ENCODE results near the gene GFRA1.

Gene GFRA1

DNA sequence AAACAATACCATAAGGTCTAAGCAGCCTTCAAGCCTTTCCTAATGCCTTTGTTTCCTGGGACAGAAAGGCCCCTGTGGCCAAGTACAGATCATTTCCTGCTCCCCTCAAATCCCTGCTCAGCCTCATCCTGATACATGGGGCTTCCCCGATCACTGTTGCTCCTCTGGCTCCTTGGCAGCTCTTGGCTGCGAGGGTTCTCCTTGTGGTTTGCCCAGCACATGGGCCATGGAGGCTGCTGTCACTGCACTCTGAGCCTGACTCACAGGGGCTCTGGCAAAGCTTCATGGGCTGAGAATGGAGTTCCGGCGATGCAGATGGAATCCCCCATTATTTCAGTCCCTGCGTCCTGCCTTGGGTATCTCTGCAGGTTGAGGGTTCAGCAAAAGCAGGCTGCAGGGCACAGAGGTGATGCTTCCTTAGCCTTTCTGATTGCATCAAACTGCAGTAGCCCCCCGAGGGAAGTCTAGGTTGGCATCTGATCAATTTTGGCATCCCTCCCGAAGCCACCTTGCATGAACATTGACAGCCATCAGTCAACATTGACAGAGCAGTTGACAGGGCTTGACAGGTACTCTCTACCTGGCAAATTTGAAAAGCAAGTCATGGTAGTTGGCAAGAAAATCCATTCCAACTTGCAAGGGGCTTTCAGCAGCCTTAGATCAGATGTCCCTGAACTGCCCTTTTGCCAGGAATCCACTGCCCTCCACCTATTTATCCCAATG lies 168.6 kb downstream of the GFRA1 start:
- intact Hi-C loops (cut with micrococcal nuclease) = no loop called here

DNA sequence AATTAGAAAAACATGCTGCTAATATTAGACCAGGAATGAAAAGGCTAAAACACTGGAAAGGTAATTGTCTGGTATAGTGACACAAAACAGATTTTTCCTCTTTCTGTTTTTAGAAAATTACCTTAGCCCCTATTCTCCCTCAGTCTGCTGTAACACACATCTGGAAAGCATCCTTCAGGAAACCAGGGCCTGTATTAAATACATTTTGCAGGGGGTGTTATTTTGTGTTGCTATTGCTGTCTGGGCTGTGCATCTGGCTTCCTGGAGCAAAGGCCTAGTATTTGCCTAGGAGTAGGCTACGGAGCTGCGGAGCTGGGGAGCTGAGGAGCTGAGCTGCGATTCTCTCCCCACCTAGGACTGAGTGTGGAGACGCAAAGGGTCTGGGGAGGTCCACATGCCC lies 169.3 kb downstream of the GFRA1 start:
- H3K27ac Mint-ChIP-seq = no peak overlapping the region
- no peaks in the 10 kb centered on the region for H3K36me3 Mint-ChIP-seq (ENCODE audit: low read depth)
- no peaks in the 10 kb centered on the region for H3K27me3 Mint-ChIP-seq
- H3K9me3 Mint-ChIP-seq = no peaks in the 10 kb centered on the region
- H3K4me1 Mint-ChIP-seq (ENCODE audit: low read depth) = no peaks in the 10 kb centered on the region
- H3K4me3 Mint-ChIP-seq = no peak overlapping the region
- intact Hi-C loops (cut with micrococcal nuclease) = no loop called here

More for the DNA sequence above, 168.6 kb downstream of the GFRA1 start:
- no peaks in the 10 kb centered on the region for H3K4me1 Mint-ChIP-seq (ENCODE audit: low read depth)
- no peaks in the 10 kb centered on the region for H3K9me3 Mint-ChIP-seq
- H3K4me3 Mint-ChIP-seq = no peak overlapping the region
- no peaks in the 10 kb centered on the region for H3K27me3 Mint-ChIP-seq
- no peaks in the 10 kb centered on the region for H3K36me3 Mint-ChIP-seq (ENCODE audit: low read depth)
- H3K27ac Mint-ChIP-seq = no peak overlapping the region

- Mint-ChIP-seq H3K27me3 (no peaks in the 10 kb centered on the region), H3K4me3 (no peak overlapping the region), H3K4me1 (ENCODE audit: low read depth) (no peaks in the 10 kb centered on the region), H3K27ac (no peak overlapping the region), H3K9me3 (no peaks in the 10 kb centered on the region), H3K36me3 (ENCODE audit: low read depth) (no peaks in the 10 kb centered on the region)
- intact Hi-C loops (cut with micrococcal nuclease) = no loop called here
Measured at GRCh38 chr10:116101616-116102315, 171.2 kb downstream of the GFRA1 start.

DNA sequence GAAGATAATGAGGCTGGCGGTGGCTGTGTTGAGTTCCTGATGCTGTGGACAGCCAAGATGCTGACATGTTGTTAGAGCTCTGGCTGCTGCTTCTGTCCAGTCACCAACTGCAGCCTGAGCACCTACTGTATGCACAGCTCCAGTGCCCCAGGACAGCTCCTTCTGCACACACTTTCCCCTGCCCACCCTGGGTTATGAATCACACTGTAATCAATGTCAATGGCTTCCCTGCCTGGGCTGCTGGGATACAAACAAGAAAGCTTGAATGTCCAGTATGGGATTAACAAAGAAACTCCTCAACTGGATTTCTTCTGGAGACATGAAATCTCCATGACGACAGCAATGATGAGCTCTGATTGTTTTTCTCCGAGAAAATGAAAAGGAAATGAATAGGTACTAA lies 172.0 kb downstream of the GFRA1 start:
- H3K27ac Mint-ChIP-seq = no peak overlapping the region
- no peak overlapping the region for H3K4me3 Mint-ChIP-seq
- H3K27me3 Mint-ChIP-seq = no peaks in the 10 kb centered on the region
- no peaks in the 10 kb centered on the region for H3K36me3 Mint-ChIP-seq (ENCODE audit: low read depth)
- H3K4me1 Mint-ChIP-seq (ENCODE audit: low read depth) = no peaks in the 10 kb centered on the region
- intact Hi-C loops (cut with micrococcal nuclease) = no loop called here
- H3K9me3 Mint-ChIP-seq = no peaks in the 10 kb centered on the region

DNA sequence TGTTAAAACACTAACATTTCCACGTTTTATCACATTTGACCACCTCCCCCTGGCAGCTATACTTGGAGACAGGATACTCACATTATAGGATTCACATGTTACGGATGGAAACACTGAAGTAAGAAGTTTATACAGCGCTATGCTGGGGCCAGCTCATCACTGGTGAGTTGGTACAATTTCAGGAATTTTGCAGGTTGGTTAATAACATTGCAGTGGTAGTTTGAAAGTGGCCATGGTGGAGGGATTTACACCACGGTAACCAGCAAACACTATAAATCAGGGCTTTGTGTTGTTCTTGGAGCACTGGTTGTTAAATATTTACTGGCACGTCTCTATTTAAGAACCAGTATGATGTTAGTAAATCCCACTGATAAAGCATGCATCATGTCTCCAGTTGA lies 174.0 kb downstream of the GFRA1 start:
- Mint-ChIP-seq H3K27me3 (no peaks in the 10 kb centered on the region), H3K9me3 (no peaks in the 10 kb centered on the region), H3K36me3 (ENCODE audit: low read depth) (no peaks in the 10 kb centered on the region), H3K4me1 (ENCODE audit: low read depth) (no peaks in the 10 kb centered on the region), H3K4me3 (no peak overlapping the region), H3K27ac (no peak overlapping the region)
- intact Hi-C loops (cut with micrococcal nuclease) = no loop called here

GRCh38 chr10:116098411-116099022 lies 174.5 kb downstream of the GFRA1 start:
- intact Hi-C loops (cut with micrococcal nuclease) = no loop called here
- H3K4me1 Mint-ChIP-seq (ENCODE audit: low read depth) = no peaks in the 10 kb centered on the region
- no peak overlapping the region for H3K27ac Mint-ChIP-seq
- no peak overlapping the region for H3K4me3 Mint-ChIP-seq
- H3K36me3 Mint-ChIP-seq (ENCODE audit: low read depth) = no peaks in the 10 kb centered on the region
- no peaks in the 10 kb centered on the region for H3K27me3 Mint-ChIP-seq
- no peaks in the 10 kb centered on the region for H3K9me3 Mint-ChIP-seq

GRCh38 chr10:116097239-116097784 lies 175.7 kb downstream of the GFRA1 start:
- Mint-ChIP-seq H3K36me3 (ENCODE audit: low read depth) (no peaks in the 10 kb centered on the region), H3K27me3 (no peaks in the 10 kb centered on the region), H3K9me3 (no peaks in the 10 kb centered on the region), H3K4me3 (no peak overlapping the region), H3K27ac (no peak overlapping the region), H3K4me1 (ENCODE audit: low read depth) (no peaks in the 10 kb centered on the region)
- intact Hi-C loops (cut with micrococcal nuclease) = no loop called here

DNA sequence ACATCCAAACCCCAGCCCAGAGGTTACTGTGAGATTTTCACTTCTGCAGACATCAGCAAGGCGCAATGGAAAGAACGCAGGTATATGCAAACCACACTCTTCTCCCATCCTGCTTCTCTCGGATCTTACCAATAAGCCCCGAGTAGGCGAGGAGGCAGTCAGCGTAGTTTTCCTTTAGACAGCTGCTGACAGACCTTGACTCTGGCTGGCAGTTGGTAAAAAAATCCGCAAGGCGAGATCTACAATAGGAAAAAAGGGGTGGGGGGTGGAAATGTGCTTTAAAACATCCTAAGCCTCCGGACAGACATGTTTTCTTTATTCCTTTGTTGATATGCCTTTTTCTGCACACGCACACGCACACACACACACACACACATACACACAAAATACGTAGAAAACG lies 176.5 kb downstream of the GFRA1 start:
- Mint-ChIP-seq H3K27ac (no peak overlapping the region), H3K27me3 (no peaks in the 10 kb centered on the region)

DNA sequence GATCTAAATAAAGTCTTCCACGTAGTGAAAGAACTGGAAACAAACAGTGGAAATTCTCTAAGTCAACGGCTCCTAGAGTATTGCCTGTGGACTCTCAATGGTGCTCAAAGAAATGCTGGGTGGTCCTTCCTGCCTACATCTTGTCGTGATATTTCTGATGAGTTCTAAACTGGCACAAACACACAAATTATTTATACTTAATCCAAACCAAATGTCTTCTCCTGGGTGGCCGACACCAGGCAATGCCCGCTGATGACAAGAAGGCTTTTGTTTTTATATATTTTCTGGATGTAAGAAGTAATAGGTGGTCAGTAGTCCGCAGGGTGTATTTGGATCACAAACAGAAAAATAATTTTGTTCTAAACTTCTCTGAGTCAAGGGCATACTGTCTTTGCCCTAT lies 178.7 kb downstream of the GFRA1 start:
- Mint-ChIP-seq H3K4me1 (ENCODE audit: low read depth) (no peaks in the 10 kb centered on the region), H3K9me3 (no peaks in the 10 kb centered on the region), H3K4me3 (no peak overlapping the region), H3K27ac (no peak overlapping the region), H3K36me3 (ENCODE audit: low read depth) (no peaks in the 10 kb centered on the region), H3K27me3 (no peaks in the 10 kb centered on the region)
- intact Hi-C loops (cut with micrococcal nuclease) = no loop called here

More for the DNA sequence above, 176.5 kb downstream of the GFRA1 start:
- intact Hi-C loops (cut with micrococcal nuclease) = no loop called here
- no peaks in the 10 kb centered on the region for H3K4me1 Mint-ChIP-seq (ENCODE audit: low read depth)
- H3K36me3 Mint-ChIP-seq (ENCODE audit: low read depth) = no peaks in the 10 kb centered on the region
- H3K9me3 Mint-ChIP-seq = no peaks in the 10 kb centered on the region
- H3K4me3 Mint-ChIP-seq = no peak overlapping the region

DNA sequence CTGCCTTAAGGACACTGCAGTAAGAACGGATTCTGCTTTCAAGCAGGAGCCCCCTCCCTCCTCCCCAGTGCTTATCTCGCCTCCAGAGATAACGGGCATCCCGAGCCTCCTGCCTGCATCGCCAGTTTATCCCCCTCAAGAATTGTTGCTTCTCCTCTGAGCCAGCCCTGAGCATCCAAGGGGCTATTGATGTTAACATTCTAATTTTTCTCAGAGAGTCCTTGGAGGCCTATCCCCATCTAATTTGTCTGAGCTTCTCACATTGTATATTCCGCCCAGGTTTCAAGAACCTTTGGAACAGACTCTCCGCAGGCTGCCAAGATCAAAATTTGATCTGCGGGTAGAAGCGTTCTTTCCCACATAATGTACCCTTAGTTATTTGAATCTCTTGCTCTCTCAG lies 180.0 kb downstream of the GFRA1 start:
- Mint-ChIP-seq H3K4me3 (no peak overlapping the region), H3K4me1 (ENCODE audit: low read depth) (no peaks in the 10 kb centered on the region), H3K27ac (no peak overlapping the region), H3K36me3 (ENCODE audit: low read depth) (no peaks in the 10 kb centered on the region), H3K27me3 (no peaks in the 10 kb centered on the region), H3K9me3 (no peaks in the 10 kb centered on the region)
- intact Hi-C loops (cut with micrococcal nuclease) = no loop called here

- Mint-ChIP-seq H3K27ac (no peak overlapping the region), H3K36me3 (ENCODE audit: low read depth) (no peaks in the 10 kb centered on the region), H3K4me3 (no peak overlapping the region), H3K9me3 (no peaks in the 10 kb centered on the region), H3K27me3 (no peaks in the 10 kb centered on the region), H3K4me1 (ENCODE audit: low read depth) (no peaks in the 10 kb centered on the region)
- intact Hi-C loops (cut with micrococcal nuclease) = no loop called here
Measured at GRCh38 chr10:116088985-116089384, 184.0 kb downstream of the GFRA1 start.

DNA sequence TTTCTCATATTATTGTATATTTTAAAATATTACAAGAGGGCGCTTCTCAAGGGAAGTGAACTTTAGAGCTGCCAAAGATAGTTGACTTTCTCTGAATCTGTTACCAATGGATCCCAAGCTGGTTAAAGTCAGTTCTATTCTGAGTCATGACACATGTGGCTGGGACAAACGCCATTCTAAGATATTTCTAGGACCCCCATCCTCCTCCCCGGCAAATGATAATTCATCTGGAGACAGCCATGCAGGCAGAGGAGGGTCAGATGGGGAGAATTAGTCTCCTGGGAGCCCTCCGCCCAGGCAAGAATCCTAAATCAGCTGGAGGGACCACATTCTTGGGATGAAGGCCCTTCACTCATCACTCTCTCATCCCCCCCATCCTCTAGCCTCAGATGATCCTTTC lies 187.7 kb downstream of the GFRA1 start:
- H3K4me1 Mint-ChIP-seq (ENCODE audit: low read depth) = no peaks in the 10 kb centered on the region
- H3K27ac Mint-ChIP-seq = no peak overlapping the region
- H3K27me3 Mint-ChIP-seq = no peaks in the 10 kb centered on the region
- H3K36me3 Mint-ChIP-seq (ENCODE audit: low read depth) = no peaks in the 10 kb centered on the region
- H3K9me3 Mint-ChIP-seq = no peaks in the 10 kb centered on the region
- intact Hi-C loops (cut with micrococcal nuclease) = no loop called here
- H3K4me3 Mint-ChIP-seq = no peak overlapping the region

- Mint-ChIP-seq H3K9me3 (no peaks in the 10 kb centered on the region), H3K36me3 (ENCODE audit: low read depth) (no peaks in the 10 kb centered on the region), H3K27ac (no peak overlapping the region), H3K4me3 (no peak overlapping the region), H3K4me1 (ENCODE audit: low read depth) (no peaks in the 10 kb centered on the region), H3K27me3 (no peaks in the 10 kb centered on the region)
- intact Hi-C loops (cut with micrococcal nuclease) = no loop called here
Measured at GRCh38 chr10:116084161-116084560, 188.8 kb downstream of the GFRA1 start.

- Mint-ChIP-seq H3K4me1 (ENCODE audit: low read depth) (no peaks in the 10 kb centered on the region), H3K36me3 (ENCODE audit: low read depth) (no peaks in the 10 kb centered on the region), H3K27me3 (no peaks in the 10 kb centered on the region), H3K27ac (no peak overlapping the region), H3K9me3 (no peaks in the 10 kb centered on the region), H3K4me3 (no peak overlapping the region)
- intact Hi-C loops (cut with micrococcal nuclease) = no loop called here
Measured at GRCh38 chr10:116083226-116083762, 189.7 kb downstream of the GFRA1 start.
